ENCODE data around the gene LRRC45. TPM values are rescaled to one million over a fixed set of nuclear protein-coding genes. Genes with fewer than 3 reads are reported as not detected.

Gene LRRC45
- total RNA-seq, 1 donor, result 5.5 TPM

- Histone ChIP-seq H3K4me3 (ENCODE audit: low read length) (no peak overlapping the region), H3K4me1 (ENCODE audit: insufficient read depth, low read length) (no peaks in the 10 kb centered on the region), H3K9me3 (ENCODE audit: low read depth, low read length) (no peaks in the 10 kb centered on the region), H3K27me3 (ENCODE audit: insufficient read depth, low read length) (no peaks in the 10 kb centered on the region)
These were observed 12.3 kb upstream of the LRRC45 start for GRCh38 chr17:82010575-82011525.

- Histone ChIP-seq H3K9me3 (ENCODE audit: low read depth, low read length) (no peaks in the 10 kb centered on the region), H3K27me3 (ENCODE audit: insufficient read depth, low read length) (no peaks in the 10 kb centered on the region), H3K4me3 (ENCODE audit: low read length) (no peak overlapping the region), H3K4me1 (ENCODE audit: insufficient read depth, low read length) (no peaks in the 10 kb centered on the region)
These were observed 11.4 kb upstream of the LRRC45 start for GRCh38 chr17:82011617-82012187.

GRCh38 chr17:82012261-82012639 is 10.9 kb upstream of the LRRC45 start:
- no peaks in the 10 kb centered on the region for H3K4me1 ChIP-seq (ENCODE audit: insufficient read depth, low read length)
- H3K9me3 ChIP-seq (ENCODE audit: low read depth, low read length), result no peaks in the 10 kb centered on the region
- no peak overlapping the region for H3K4me3 ChIP-seq (ENCODE audit: low read length)
- H3K27me3 ChIP-seq (ENCODE audit: insufficient read depth, low read length), result no peaks in the 10 kb centered on the region

GRCh38 chr17:82012640-82013295 is 10.3 kb upstream of the LRRC45 start:
- Histone ChIP-seq H3K27me3 (ENCODE audit: insufficient read depth, low read length) (no peaks in the 10 kb centered on the region), H3K4me1 (ENCODE audit: insufficient read depth, low read length) (no peaks in the 10 kb centered on the region), H3K4me3 (ENCODE audit: low read length) (no peak overlapping the region), H3K9me3 (ENCODE audit: low read depth, low read length) (no peaks in the 10 kb centered on the region)

GRCh38 chr17:82013341-82013740 is 9.8 kb upstream of the LRRC45 start:
- H3K27me3 ChIP-seq (ENCODE audit: insufficient read depth, low read length), result no peaks in the 10 kb centered on the region
- H3K4me3 ChIP-seq (ENCODE audit: low read length), result no peak overlapping the region
- H3K4me1 ChIP-seq (ENCODE audit: insufficient read depth, low read length), result no peaks in the 10 kb centered on the region
- H3K9me3 ChIP-seq (ENCODE audit: low read depth, low read length), result no peaks in the 10 kb centered on the region

GRCh38 chr17:82013772-82014321 is 9.3 kb upstream of the LRRC45 start:
- Histone ChIP-seq H3K4me1 (ENCODE audit: insufficient read depth, low read length) (no peaks in the 10 kb centered on the region), H3K27me3 (ENCODE audit: insufficient read depth, low read length) (no peaks in the 10 kb centered on the region), H3K4me3 (ENCODE audit: low read length) (no peak overlapping the region), H3K9me3 (ENCODE audit: low read depth, low read length) (no peaks in the 10 kb centered on the region)

- Histone ChIP-seq H3K27me3 (ENCODE audit: insufficient read depth, low read length) (no peaks in the 10 kb centered on the region), H3K4me3 (ENCODE audit: low read length) (no peak overlapping the region), H3K9me3 (ENCODE audit: low read depth, low read length) (no peaks in the 10 kb centered on the region), H3K4me1 (ENCODE audit: insufficient read depth, low read length) (no peaks in the 10 kb centered on the region)
These were observed 8.7 kb upstream of the LRRC45 start for GRCh38 chr17:82014432-82014831.

- Histone ChIP-seq H3K27me3 (ENCODE audit: insufficient read depth, low read length) (no peaks in the 10 kb centered on the region), H3K4me3 (ENCODE audit: low read length) (no peak overlapping the region), H3K9me3 (ENCODE audit: low read depth, low read length) (no peaks in the 10 kb centered on the region), H3K4me1 (ENCODE audit: insufficient read depth, low read length) (no peaks in the 10 kb centered on the region)
These were observed 8.2 kb upstream of the LRRC45 start for GRCh38 chr17:82014971-82015310.

GRCh38 chr17:82015311-82015971 is 7.7 kb upstream of the LRRC45 start:
- Histone ChIP-seq H3K4me3 (ENCODE audit: low read length) (no peak overlapping the region), H3K4me1 (ENCODE audit: insufficient read depth, low read length) (no peaks in the 10 kb centered on the region), H3K27me3 (ENCODE audit: insufficient read depth, low read length) (no peaks in the 10 kb centered on the region), H3K9me3 (ENCODE audit: low read depth, low read length) (no peaks in the 10 kb centered on the region)

- peaks cover 6% of the 10 kb centered on the region for H3K4me1 ChIP-seq (ENCODE audit: insufficient read depth, low read length)
- no peaks in the 10 kb centered on the region for H3K27me3 ChIP-seq (ENCODE audit: insufficient read depth, low read length)
- no peak overlapping the region for H3K4me3 ChIP-seq (ENCODE audit: low read length)
- no peaks in the 10 kb centered on the region for H3K9me3 ChIP-seq (ENCODE audit: low read depth, low read length)
These were observed 6.8 kb upstream of the LRRC45 start for GRCh38 chr17:82016061-82016874.

- Histone ChIP-seq H3K27me3 (ENCODE audit: insufficient read depth, low read length) (no peaks in the 10 kb centered on the region), H3K4me1 (ENCODE audit: insufficient read depth, low read length) (peaks cover 13% of the 10 kb centered on the region), H3K9me3 (ENCODE audit: low read depth, low read length) (no peaks in the 10 kb centered on the region), H3K4me3 (ENCODE audit: low read length) (no peak overlapping the region)
These were observed 6.1 kb upstream of the LRRC45 start for GRCh38 chr17:82016875-82017459.

- no peak overlapping the region for H3K4me3 ChIP-seq (ENCODE audit: low read length)
- peaks cover 17% of the 10 kb centered on the region for H3K4me1 ChIP-seq (ENCODE audit: insufficient read depth, low read length)
- H3K27me3 ChIP-seq (ENCODE audit: insufficient read depth, low read length), result no peaks in the 10 kb centered on the region
- no peaks in the 10 kb centered on the region for H3K9me3 ChIP-seq (ENCODE audit: low read depth, low read length)
These were observed 5.4 kb upstream of the LRRC45 start for GRCh38 chr17:82017612-82018151.

GRCh38 chr17:82018152-82018988 is 4.7 kb upstream of the LRRC45 start:
- Histone ChIP-seq H3K9me3 (ENCODE audit: low read depth, low read length) (no peaks in the 10 kb centered on the region), H3K4me3 (ENCODE audit: low read length) (no peak overlapping the region)

More at GRCh38 chr17:82018152-82018988, 4.7 kb upstream of the LRRC45 start:
- peaks cover 17% of the 10 kb centered on the region for H3K4me1 ChIP-seq (ENCODE audit: insufficient read depth, low read length)
- H3K27me3 ChIP-seq (ENCODE audit: insufficient read depth, low read length), result no peaks in the 10 kb centered on the region

Data from mononuclear cell (primary cell).